GM15510 (cell line): ENCODE measurements around the gene CLTCL1.

Experiments
- POLR2A ChIP-seq: IDR thresholded peaks from 3 replicates; pipeline ENCODE4 v1.6.1; 2011; ENCODE audit warnings: borderline replicate concordance; ENCODE audit not compliant: insufficient read length; ENCODE audit errors: extremely low read depth

Gene CLTCL1

DNA sequence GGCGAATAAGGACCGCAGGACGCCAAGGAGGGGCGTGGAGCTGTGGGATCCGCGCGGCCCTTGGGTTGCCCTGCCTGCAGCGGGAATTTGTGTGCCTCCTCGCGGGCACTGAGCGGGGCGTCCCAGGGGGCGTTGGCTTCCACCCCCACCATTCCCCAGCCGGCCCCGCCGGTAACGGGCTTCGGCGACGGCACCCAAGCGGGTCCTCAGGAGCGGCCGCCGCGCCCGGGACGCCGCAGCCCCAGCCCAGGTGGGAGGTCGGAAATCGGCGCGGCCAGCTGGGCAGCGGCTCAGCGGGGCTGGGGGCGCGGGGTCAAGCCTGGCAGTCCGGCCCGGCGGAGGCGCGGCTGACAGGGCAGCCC, 320 bp downstream of the CLTCL1 start:
- no peak for TF ChIP-seq POLR2A

DNA sequence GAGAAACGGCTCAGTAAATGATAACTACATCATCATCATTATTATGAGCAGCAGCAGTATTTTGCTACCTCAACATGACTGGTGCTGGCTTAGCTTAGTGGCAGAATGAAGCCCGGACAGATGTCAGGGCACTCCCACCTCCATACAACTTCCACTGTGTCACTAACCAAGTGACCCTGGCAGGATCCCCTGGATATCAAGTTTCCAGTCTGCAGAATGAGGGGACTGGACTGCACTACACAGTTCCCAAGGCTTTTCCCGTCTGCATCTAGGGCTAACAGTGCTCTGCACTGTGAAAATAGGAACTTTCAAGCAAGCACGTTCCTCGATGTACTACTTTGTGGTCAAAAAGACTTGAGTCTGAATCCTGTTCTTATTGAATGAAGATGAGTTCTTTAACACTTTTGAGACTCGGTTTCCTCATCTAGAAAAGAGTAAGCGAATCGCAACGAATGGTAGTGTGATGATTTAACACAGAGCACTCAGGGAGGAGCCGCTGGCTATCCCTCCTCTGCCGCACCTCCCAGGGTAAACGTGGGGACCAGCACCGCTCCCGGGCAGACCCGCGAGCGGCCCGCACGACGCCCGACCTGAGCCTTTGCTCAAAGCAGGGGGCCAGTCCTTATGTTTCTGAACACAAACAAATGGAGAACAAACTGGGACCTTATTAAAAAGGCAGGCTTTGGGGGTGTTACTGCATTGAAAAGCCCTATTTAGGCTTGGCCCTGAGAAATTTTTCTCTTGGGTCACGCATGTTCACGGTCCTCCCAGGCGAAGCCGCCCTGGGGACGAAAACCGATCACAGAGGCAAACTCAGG, 910 bp downstream of the CLTCL1 start:
- TF ChIP-seq POLR2A = no peak

DNA sequence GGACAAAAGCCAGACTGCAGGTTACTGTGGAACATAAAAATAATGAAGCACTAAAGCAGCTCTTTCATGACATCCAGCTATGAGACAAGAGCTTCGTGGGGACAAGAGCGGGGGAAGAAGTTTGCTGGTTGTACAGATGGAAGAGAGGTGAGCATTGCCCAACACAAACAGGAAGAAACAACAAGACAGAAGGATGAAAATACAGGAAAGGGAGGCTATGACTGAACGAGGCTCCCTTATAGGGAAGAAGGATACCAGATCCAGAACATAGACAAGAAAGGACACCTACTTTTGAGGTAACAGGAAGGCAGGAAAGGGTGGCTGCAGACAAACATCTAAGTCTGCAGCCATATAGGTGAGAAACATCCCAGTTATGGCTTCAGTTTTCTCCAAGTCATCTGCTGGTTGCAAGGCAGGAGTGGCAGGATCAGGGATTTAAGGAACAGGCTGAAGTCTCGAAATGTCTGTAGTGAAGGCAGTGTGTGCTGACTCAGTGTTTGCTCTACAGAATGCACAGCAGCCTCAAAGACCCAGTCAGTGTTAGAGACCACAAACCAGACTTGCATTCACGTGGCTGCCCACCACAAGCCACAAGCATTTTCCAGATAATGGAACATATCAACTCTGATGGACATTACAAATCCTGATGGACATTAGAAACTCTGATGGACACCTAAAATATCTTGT, 1.9 kb downstream of the CLTCL1 start:
- no peak for TF ChIP-seq POLR2A

DNA sequence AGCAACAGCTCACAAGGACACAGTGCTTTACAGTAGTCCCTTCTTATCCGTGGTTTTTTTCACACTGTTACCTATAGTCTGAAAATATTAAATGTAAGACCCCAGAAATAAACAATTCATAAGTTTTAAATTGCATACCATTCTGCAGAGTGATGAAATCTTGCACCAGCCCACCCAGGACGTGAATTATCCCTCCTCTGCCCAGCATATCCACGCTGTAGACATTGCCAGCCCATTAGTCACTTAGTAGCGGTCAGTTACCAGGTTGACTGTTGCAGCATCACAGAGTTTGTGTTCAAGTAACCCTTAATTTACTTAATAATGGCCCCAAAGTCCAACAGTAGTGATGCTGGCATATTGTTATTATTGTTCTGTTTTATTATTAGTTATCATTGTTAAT, 3.6 kb downstream of the CLTCL1 start:
- no peak for TF ChIP-seq POLR2A

DNA sequence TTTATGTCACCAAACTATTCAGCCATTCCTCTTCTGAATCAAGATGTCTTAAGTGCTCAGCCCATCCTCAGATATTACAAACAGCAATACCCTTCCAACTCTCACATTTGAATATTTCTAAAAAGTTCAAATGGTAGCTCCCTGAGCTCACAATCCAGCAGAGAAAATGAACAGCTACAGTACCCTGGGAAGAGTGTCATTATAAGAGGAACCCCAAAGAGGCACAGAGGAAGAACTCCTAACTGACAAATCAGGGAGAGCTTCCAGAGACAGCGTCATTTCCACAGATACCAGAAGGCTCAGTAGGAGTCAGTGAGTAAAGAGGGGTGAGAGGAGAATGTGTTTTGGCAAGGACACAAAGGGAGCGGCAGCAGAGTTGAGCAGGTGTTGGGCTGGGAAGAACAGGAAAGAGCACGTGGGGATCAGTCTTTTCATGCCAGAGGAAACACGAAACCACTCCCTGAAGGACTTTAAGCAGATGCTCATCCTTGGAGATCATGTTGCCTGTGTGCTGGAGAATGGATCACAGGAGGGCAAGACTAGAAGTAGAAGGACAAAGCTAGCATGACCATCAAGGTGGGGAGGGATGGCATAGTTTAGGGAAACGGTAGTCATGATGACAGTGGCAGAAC, 4.3 kb downstream of the CLTCL1 start:
- no peak for TF ChIP-seq POLR2A

DNA sequence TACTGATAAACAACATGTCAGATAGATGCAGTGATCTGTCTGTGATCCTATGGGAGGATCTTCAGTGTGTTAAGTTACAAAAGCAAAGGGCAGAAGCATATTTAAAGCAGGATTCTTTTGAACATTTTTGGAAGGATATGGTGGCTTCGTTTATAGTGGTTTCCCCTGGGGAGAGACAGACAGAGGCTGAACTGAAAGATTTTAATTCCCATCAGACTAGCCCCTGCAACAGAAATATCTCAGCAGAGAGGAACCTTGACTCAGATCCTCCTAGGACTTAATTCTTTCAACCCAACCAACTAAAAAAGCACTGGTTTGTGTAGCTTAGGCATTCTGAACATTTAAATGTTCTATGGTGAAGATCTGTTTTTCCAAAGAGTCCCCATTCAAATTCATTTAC, 5.7 kb downstream of the CLTCL1 start:
- TF ChIP-seq POLR2A = no peak

DNA sequence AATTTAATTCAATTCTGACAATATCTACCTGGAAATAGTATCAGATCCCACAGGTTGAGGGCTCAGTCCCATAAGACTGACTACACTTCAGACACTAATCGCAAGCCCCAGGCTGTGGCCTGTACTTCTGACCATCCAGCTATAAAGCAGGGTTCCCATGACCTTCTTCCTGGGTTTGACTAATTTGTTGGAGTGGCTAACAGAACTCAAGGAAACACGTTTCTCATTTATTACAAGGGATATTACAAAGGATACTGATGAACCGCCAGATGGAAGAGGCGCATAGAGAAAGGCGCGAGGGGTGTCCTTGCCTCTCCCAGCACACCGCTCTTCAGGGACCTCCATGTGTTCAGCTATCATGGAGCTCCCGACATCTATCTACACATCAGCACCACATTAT, 13.7 kb downstream of the CLTCL1 start:
- TF ChIP-seq POLR2A = no peak

DNA sequence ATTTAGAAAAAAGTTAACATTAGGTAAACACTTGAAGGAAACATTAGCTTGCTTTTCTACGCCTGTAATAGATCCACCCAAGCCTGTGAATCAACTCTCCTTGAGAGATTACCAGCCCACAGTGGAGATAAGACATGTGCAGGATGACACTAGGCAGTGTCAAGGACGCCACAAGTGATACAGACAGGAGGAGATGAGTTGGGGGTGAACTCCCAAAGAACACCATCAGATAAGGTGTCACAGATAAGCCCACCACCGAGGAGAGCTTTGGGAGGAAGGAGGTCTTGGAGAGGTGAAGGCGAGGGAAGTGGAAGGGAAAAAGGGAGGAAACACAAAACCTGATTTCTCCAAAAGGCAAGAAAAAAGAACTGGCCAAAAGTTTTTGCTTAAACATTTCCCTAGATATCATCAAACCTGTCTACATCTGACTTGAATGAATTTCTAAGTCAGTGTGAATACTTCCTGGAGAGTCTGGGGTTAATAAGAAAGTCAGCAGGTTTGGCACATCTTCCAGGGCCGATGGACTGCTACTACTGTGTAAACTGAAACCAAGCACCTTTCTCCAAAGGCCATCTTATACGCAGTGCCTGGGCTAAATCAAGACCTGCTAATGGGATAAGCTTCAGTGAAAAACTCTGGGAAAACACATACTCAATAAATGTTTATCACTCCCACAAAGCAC, 15.5 kb downstream of the CLTCL1 start:
- no peak for TF ChIP-seq POLR2A

DNA sequence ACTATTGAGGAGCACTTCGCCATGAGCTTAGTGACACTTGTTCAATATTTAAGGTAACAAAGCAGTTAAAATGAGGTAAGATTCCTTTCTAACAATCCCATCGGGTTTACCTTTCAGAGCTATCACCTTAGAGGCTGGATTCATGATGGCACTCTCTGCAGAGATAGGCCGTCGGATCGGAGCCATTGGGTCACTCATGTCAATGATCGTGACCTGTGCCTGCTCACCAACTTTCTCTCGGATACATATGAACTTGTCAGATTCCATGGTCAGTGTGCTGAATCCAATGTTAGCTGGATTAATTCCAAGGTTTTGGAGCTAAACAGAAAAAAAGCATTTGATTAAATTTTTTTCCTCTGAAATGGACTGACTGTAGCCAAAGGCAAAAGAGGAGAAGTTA, 16.0 kb downstream of the CLTCL1 start:
- TF ChIP-seq POLR2A = no peak

DNA sequence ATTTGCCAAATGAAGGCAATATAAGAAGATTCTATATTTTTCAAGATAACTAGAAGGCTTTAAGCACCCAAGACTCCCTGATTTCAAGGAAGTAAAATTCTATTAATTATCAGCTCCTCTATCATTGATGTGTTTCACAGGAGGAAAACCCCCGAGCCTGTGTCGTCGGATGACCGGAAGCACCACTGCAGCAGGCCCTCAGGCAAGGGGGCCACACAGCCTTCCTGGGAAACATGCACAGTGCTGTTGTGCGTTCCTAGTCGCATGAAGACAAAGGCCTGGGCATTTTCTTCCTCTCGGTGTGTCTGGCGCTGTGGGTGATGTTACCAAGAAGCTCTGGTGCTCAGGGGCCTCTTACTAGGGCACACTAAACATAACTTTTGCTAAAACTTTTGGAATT, 16.4 kb downstream of the CLTCL1 start:
- TF ChIP-seq POLR2A = no peak

DNA sequence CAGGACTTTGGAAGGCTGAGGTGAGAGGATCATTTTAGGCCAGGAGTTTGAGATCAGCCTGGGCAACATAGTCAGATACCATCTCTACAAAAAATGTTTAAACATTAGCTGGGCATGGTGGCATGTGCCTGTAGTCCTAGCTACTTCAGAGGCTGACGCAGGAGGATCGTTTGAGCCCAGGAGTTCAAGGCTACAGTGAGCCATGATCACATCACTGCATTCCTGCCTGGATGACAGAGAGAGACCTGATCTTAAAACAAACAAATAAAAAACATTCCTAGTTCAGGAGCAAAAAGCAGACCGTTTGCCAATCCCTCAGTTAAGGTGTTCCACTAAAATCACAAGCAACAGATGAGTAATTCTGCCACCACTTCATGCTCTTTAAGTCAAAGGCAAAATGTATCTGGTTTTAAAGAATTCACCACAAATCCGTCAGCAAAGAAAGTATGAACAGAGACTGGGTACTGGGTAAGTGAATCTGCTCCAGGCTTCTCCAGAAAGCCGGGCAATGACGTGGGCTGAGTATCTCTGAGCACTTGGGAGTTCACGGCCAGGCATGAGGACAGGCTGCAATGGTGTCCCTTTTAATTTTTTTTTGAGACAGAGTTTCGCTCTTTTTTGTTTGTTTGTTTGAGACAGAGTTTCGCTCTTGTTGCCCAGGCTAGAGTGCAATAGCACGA, 19.5 kb downstream of the CLTCL1 start:
- TF ChIP-seq POLR2A = no peak

DNA sequence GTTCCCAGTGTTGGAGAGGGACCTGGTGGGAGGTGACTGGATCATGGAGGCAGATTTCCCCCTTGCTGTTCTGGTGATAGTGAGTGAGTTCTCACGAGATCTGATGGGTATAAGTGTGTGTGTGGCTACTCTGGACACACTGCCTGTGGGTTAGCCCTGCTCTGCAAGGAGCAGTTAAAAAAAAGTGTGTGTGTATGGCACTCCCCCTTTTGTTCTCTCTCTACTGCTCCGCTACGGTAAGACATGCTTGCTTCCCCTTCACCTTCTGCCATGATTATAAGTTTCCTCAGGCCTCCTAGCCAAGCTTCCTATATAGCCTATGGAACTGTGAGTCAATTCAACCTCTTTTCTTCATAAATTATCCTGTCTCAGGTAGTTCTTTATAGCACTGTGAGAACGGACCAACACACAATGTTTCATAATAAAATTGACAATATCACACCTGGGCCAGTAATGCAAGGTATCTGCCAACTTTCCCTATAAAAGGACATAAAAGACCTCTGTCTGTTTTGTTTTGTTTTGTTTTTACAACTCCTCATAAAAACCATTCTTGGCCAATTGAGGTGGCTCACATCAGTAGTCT, 20.2 kb downstream of the CLTCL1 start:
- TF ChIP-seq POLR2A = no peak

DNA sequence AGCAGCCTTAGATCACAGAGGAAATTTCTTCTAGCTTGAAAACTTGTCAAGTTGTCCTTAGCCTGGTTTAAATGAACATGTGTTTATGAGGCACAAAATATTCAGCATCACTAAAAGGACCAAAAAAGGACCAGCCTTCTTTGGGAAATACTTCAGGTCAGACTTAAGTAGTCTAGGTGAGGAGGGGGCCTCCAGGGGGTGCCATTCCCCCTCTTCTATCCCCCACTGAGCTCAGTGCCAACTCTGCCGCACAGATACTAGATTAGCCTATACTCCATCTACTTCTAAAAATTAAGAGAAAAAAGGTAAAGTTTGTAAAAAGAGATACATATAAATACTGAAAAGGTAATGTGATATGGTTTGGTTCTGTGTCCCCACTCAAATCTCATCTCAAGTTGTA, 20.6 kb downstream of the CLTCL1 start:
- no peak for TF ChIP-seq POLR2A

DNA sequence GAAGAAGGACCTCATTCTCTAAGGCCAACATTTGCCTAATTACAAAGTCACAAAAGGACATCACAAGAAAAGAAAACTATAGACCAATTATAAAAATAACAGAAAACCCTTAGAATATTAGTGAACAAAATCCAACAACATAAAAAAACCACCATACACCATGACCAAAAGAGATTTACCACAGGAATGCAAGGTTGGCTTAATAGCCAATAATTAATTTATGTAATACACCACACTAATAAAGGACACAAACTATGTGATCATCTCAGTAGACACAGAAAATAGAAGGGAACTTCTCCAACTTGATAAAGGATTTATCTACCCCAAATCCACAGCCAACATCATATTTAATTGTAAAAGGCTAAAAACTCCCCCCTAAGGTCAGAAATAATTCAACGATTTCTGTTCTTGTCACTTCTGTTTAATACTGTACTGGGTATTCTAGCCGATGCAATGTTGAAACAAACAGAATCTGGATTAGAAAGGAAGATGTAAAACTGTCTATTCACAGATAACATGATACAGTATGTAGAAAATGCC, 24.9 kb downstream of the CLTCL1 start:
- TF ChIP-seq POLR2A = no peak
